GM08714 (cell line): ENCODE data around the gene NMT1.

Source experiments
- H3K4me3 ChIP-seq: fragments of 200-500 bp; sonication (Bioruptor generic); 2 replicates; pipeline ENCODE4 v1.5.1; 2014; ENCODE audit warnings: mild to moderate bottlenecking, low read length, inconsistent platforms
- ZNF274 ChIP-seq: IDR thresholded peaks from 2 replicates; pipeline ENCODE4 v1.6.1; 2012; ENCODE audit warnings: mild to moderate bottlenecking, low read depth, low read length

NMT1 gene

DNA sequence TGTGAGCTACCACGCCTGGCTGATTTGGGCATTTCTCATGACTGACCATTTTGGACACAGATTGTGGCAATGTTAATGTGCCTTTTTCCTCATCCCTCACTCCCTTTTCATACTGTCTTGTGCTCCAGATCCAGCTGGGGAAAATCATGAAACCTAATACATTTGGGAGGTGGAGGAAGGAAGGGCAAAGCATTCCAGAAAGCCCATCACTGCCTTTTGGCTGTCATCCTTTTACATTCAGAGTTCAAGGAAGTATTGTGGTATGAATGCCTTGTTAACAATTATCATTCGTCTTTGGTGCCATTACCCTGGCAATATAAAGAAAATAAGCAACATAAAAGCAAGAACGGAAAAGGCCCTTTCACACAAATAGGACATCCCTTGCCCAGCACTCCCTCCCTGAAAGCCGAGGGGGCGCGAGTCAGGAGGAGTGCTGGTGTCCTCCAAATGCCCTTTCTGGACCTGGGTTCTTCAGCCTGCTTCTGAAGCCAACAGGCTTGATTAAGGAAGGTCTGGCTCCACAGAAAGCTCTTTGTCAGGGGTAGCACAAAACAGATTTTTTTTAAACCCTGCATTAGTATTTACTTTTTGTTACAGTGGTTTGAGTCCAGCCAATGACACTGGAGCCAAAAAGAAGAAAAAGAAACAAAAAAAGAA lies 20.1 kb downstream of the NMT1 start:
- no peak overlapping the region for H3K4me3 ChIP-seq
- no peak for TF ChIP-seq ZNF274

DNA sequence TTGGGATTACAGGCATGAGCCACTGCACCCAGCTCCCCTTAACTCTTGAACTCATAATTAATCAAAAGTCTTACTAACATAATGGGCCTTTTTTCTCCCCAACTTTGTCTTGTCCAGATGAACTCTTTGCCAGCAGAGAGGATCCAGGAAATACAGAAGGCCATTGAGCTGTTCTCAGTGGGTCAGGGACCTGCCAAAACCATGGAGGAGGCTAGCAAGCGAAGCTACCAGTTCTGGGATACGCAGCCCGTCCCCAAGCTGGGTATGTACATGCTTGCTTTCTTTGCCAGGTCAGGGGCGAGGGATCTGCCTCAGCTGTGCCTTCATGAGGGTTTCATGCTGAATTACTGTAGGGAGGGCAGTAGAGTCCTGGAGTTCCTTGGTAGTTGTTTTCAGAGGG lies 25.3 kb downstream of the NMT1 start:
- H3K4me3 ChIP-seq: no peak overlapping the region
- no peak for TF ChIP-seq ZNF274

DNA sequence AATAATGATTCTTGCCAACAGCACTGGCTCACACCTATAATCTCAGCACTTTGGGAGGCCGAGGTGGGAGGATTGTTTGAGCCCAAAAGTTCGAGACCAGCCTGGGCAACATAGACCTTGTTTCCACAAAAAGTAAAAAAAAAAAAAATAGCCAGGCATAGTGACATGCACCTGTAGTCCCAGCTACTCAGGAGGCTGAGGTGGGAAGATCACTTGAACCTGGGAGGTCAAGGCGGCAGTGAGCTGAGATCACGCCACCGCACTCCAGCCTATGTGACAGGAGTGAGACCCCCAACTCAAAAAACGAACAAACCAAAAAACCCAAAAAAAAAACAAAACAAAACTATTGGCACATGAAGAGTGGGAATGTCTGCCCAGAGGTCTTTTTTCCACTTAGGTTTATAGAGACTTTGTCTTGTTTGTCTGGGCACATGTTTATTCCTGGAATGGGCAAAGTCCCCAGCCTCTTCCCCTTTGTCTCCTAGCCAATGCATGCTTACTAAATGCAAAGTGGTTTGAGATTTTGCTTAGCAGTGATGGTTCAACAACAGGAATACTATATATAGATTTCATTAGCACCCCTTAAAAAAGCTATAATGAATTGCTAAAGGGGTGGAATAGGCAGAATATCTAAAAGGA lies 25.9 kb downstream of the NMT1 start:
- no peak overlapping the region for H3K4me3 ChIP-seq
- TF ChIP-seq ZNF274: no peak

DNA sequence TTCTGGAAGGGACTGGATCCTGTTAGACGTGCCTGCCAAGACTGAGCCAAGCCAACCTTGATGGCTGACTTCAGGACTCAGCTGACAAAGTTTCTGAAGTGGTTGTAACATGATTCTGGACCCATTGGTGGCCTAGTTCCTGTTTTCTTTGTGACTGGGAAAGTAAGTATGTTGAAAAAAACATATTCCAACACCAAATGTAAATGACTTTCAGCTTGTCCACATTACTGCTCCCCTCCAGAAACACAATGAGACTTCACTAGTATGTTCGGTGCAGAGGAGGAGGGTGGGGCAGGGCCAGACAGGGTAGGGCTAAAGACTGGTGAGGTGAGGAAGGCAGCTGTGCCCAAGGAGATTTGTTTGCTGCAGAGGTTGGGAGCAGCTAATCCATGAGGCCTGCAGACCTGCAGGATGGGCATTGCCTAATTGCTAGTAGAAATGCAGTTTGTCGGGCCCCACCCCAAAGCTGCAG lies 26.4 kb downstream of the NMT1 start:
- no peak overlapping the region for H3K4me3 ChIP-seq
- no peak for TF ChIP-seq ZNF274

DNA sequence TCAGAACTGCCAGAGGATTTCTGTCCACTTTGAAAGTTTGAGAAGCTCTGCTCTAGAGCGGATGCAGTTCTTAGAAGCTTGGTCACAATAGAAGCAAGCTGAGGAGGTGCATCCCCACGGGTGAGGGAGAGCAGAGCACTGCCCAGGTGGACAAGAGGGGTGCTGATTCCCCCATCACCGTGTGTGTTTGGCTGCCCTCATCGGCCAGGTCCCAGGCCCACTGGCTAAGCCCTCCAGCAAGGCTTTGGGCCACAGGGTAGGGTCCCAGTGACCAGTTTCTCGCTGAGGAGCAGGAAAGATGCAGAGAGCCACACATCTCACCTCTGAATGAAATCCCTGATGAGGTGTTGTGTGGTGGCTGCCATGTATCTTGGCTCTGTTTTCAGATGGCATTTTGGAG lies 26.9 kb downstream of the NMT1 start:
- TF ChIP-seq ZNF274: no peak
- no peak overlapping the region for H3K4me3 ChIP-seq

DNA sequence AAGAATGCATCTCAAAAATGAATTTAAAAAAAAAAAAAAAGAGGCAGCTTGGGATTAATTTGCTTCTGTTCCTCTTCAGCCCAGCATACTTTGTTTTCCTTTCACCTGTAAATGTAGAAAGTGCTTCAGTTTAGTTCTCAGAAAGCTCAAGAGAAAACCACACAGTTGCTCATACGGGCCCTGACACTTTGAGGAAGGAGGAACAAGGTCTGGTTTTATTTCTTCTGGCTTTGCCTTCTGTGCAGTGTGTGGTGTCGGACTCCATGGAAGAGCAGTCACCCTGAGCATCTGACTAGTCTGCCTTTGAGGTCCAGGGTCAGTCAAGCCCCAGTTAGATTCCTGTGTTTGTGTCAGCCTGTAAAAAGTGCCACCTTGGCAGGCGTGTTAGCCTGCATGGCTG lies 27.6 kb downstream of the NMT1 start:
- TF ChIP-seq ZNF274: no peak
- no peak overlapping the region for H3K4me3 ChIP-seq

DNA sequence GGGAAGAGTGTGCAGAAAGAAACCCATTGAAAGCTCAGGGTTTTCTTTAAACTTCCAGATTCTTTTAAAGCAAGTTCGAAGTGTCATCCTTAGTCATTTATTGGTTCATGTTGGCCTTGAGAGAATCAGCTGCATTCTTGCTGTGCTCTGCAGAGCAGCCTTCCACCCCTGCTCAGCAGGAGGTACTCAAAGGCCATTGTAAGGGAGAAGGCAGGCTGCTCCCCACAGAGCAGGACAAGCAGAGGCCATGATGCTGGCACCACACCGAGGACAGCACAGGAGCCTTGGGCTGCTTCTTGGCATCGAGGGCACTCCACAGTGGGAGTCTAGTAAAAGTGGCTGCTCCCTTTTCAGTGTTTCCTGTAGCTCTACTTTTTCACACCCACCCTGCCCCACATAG lies 29.6 kb downstream of the NMT1 start:
- TF ChIP-seq ZNF274: no peak
- no peak overlapping the region for H3K4me3 ChIP-seq

DNA sequence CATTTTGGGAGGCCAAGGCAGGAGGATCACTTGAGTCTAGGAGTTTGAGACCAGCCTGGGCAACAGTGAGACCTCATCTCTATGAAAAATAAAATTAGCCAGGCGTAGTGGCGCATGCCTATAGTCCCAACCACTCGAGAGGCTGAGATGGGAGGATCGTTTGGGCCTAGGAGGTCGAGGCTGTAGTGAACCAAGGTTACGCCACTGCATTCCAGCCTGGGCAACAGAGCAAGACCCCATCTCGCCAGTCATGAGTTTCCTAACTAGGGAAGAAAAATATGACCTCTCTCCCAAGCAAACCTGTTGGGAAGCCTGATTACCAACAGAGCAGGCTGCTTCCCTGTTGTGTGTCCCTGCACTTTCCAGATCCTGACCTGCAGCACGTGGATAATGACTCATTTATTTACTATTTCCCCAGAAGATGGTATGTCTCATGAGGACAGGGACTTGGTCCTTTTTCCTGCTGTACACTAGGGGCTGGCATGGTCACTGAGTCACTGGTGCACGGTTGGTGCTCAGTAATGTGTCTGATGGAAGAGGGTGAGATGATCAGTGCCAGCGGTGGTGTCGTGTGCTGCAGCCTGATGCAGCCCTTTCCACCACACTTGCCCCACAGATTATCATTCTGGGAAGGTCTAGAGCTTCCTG lies 30.8 kb downstream of the NMT1 start:
- H3K4me3 ChIP-seq: no peak overlapping the region
- TF ChIP-seq ZNF274: no peak

DNA sequence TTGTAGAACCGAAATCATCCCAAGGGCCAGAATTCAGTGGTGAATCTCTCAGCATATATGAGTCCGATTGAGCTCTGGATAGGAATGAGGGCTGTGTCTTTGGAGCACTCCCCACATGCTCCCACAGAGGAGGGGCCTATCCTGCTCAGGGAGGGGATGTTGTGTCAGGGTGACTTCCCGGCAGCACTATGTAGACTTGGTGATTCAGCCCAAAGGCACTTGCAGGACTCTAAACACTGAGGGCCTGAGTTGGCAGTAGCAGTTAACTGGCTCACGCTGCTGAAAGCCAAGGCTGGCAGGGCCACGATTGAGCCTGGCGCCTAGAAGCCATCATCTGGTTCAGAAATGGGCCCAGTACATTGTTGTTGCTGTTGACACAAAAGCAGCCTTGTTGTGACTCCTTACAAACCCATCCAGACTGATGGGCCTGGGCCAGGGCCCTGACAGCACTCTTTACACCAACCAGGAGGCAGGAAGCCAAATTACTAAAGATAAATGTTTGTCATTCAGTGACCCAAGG lies 31.9 kb downstream of the NMT1 start:
- TF ChIP-seq ZNF274: no peak
- no peak overlapping the region for H3K4me3 ChIP-seq

DNA sequence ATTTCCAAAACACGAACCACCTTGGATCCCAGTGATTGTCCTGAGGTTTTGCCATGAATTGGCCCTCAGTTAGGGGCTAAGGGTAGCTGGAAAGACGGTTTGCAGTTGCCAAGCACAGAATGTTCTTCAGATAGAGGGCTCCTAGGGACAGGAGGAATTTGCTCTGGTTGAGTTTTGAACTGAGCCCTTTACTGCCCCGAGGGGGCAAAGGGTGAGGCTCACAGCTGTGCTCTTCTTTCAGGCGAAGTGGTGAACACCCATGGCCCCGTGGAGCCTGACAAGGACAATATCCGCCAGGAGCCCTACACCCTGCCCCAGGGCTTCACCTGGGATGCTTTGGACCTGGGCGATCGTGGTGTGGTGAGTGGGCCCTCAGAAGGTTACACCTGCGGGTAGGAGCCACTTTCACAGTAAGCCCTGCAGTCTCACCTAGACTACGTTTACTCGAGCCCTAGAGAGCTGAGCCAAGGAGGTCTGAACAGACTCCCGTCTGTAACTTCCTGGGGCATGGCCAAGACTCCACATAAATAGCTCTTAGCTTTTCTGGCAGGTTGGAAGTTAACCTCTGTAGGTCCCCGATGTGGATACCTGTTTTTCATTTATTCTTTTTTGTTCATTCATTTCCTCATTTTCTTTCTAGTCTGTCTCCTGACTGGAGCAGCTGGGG lies 32.5 kb downstream of the NMT1 start:
- no peak for TF ChIP-seq ZNF274

DNA sequence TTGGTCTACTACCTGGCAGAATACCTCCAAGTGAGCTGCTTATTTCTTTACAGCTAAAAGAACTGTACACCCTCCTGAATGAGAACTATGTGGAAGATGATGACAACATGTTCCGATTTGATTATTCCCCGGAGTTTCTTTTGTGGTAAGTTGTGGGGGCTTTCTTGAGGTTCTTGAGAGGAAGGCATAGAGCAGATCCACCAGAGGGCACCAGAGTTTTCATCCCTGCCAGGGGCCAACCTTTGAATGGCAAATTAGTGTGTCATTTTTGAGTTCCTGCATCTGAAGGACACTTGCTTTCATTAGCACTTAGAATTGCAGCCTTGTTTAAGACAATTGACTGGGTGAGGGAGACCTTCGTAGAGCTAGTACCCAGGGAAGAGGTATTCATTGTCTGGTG lies 35.0 kb downstream of the NMT1 start:
- TF ChIP-seq ZNF274: no peak
- H3K4me3 ChIP-seq: no peak overlapping the region

More for the DNA sequence above, 32.5 kb downstream of the NMT1 start:
- H3K4me3 ChIP-seq: no peak overlapping the region

DNA sequence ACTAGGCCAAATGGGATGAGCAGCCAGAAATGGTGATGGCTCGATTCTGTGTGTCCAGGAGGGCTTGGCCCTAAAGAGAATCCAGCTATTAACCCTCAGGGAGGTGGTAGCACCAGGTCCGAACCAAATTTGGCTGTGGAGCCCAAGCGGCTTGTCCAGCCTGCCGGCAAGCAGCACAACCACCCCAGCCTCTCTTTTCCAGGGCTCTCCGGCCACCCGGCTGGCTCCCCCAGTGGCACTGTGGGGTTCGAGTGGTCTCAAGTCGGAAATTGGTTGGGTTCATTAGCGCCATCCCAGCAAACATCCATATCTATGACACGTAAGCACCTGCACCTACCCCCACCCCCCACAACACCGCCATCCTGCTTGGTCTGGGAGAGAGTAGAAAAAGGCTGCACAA lies 35.8 kb downstream of the NMT1 start:
- no peak overlapping the region for H3K4me3 ChIP-seq
- TF ChIP-seq ZNF274: no peak

DNA sequence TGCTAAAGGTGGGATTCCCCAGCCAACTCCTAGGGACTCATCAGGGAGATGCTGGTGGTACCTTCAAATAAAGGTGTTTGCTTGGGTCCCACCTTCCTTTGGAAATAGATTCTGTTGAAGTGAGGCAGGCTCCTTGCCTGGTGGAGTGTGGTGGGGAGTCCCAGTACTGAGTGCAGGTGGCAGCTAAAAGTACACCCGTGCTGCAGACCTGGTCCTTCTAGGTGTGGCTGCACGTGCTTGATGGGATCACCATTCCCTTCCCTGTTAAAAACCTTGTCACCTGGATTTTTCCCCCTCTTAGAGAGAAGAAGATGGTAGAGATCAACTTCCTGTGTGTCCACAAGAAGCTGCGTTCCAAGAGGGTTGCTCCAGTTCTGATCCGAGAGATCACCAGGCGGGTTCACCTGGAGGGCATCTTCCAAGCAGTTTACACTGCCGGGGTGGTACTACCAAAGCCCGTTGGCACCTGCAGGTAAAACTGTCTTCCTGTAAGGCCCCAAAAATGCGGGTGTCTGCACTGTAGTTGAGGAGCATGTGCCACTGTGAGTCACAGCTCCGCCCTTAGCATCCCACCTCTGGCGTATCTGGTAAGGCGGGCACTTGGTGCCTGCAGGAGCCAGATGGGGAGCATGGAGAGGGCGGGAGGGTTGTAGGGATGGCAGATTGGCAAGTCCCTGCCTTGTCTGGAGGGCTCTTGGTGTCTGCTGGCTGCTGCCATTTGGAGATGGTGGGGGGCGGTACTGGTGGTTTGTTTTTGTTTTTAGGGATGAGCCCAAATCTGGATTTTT lies 37.2 kb downstream of the NMT1 start:
- no peak overlapping the region for H3K4me3 ChIP-seq
- TF ChIP-seq ZNF274: no peak
